ENCODE measurements around the gene LPCAT1.
"Not testable (repeated sequence)": the region's sequence is repeated elsewhere in the genome, so short reads cannot be mapped to it uniquely, and the experiment has no call there.

The LPCAT1 gene

DNA sequence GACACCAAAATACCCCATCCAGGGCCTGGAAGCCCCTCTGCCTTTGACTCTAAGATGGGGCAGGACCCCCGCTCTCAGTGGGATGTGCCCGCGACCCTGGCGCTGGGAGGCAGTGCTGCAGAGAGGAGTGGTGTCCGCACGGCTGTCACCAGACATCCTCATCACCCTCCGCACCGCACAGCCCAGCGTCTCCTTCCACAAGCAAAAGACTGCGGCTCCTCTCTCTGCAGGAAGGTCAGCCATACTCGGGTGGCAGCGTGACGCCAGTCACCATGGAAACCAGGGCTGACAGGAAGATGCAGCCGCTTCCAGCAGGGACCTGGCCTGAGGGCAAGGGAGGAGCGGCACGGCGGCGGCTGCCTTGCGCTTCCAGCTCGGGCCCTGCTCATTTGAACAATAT, 61.4 kb downstream of the LPCAT1 start:
- DNase-seq, result no peak

DNA sequence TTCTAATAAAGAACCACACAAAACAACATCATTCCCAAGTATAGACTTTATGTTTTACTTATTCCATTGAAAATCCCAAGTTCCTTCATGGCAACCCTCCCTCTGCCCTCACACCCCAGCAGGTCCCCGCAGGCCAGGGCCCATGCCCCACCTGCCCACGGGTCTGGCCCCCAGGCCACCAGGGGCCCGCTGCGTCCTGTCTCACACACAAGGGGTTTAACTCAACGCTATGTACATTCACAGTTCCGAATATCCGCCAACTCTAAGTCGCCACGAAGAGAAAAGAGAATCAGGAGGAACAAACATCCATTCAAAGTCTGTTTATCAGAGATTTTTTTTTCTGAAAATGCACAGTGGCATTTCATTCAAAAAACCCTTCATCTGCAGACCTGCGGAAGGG, 62.4 kb downstream of the LPCAT1 start:
- DNase-seq, result no peak

DNA sequence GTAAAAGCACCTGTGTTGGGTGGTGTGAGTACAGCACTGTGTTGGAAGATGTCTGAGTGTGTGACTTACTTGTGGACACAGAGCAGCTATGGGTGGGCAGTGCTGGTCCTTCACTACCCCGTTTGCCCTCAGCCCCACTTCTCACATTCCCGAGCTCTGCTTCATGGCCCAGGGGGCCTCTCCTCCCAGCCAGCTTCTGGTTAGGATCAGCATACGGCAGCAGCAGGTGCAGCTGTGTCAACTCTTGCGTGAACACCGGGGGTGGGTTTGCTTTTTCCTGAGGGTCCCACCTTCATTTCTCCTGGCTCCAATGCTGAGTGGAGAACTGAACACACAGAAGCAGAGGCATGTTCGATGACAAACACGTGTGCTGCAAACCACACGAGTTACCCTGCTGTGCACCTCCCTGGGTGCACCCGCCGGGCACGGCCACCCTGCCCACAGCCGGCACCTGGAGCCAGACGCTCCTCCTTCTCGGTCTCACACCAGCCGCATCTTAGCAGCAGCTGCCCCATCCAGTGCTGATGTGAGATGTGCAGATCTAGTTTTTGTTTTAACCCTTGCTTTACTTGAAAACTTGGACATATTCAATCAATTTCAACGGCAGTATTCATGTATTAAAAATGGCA, 63.6 kb downstream of the LPCAT1 start:
- DNase-seq, result no peak

DNA sequence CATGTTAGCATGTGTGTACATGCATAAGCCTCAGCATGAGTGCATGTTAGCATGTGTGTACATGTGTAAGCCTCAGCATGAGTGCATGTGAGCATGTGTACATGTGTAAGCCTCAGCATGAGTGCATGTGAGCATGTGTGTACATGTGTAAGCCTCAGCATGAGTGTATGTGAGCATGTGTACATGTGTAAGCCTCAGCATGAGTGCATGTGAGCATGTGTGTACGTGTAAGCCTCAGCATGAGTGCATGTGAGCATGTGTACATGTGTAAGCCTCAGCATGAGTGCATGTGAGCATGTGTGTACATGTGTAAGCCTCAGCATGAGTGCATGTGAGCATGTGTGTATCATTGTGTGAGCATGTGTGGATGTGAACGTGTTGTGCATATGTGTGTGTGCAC, 64.3 kb downstream of the LPCAT1 start:
- DNase-seq, result not testable (repeated sequence)

DNA sequence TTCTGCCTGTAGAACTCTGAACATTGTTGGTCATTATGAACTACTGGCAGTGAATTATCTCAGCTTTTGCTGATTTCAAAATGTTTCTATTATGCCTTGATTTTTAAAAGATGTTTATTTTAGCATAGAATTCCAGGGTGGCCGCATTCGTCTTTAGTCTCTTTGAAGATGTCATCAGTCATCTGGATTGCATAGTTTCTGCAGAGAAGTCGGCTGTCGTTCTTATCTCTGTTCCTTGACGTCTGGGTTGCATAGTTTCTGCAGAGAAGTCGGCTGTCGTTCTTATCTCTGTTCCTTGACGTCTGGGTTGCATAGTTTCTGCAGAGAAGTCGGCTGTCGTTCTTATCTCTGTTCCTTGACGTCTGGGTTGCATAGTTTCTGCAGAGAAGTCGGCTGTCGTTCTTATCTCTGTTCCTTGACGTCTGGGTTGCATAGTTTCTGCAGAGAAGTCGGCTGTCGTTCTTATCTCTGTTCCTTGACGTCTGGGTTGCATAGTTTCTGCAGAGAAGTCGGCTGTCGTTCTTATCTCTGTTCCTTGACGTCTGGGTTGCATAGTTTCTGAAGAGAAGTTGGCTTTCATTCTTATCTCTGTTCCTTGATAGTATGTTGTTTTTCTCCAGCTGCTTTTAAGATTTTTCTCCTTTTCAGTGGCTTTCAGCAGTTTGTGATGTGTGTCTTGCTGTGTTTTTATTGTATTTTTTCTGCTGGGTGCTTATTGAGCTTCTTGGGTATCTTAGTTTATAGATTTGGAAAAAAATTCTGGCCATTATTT, 67.5 kb downstream of the LPCAT1 start:
- not testable (repeated sequence) for DNase-seq

DNA sequence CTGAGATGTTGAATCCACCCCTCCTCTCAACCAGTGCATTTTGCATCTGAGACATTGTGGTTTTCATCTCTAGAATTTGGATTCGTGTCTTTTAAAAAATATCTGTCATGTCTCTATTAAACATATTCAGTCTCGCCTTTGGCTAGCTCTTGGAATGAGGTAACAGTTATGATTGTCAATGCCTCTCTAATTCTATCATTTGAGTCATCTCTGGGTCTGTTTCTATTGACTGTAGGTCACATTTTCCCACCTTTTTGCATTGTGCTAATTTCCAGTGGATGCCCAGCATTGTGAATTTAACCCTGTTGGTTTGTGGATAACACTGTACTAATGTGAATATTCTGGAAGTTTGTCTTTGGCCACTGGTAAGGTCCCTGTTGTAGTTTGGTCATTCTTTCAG, 70.1 kb downstream of the LPCAT1 start:
- no peak for DNase-seq

DNA sequence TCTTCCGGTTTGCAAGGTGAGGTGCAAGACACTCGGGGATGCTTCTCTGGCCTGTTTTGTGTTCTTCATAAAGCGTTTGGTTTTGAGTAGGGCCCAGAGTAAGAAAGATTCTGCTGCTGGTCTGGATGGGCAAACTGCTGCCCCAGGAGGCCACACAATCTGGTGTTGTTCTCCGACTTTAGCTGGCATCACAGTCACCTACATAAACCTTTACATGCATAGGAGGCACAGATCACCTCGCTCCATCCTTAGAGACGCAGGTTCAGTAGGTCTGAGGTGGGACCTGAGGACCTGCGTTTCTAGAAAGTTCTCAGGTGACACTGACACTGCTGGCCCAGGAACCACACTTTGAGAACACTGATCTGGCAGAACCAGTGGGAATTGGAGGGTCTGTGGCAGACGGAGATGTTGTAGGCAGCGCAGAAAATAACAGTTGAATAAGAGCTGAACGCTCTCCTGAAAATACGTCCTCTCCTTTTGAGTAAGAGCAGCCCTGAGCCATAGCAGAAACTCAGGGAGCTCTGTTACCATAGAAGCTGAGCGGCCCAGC, 74.6 kb downstream of the LPCAT1 start:
- DNase-seq, result no peak

DNA sequence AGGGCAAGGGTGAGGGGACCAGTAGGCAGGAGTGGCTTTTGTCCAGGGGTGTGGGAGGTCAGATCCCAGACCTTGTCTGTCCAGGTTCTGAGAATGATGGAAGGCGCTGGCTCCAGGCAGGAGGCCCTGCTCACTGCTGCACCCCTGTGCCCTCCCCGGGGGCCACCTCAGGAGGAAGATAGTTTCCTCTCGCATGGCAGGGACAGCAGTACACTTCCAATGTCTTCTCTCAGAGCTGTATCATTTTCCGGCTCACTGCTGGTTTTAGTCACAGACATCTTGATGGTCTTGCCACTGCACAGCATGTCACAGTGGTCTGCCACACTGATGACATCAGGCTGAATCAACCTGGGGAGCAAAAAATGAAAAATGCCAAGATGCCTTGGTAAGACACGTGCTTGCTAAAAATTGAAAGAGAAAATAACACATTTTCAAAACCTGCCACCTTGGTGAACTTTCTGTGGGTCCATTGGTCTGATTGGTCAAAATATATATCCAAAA, 75.2 kb downstream of the LPCAT1 start:
- DNase-seq, result no peak

DNA sequence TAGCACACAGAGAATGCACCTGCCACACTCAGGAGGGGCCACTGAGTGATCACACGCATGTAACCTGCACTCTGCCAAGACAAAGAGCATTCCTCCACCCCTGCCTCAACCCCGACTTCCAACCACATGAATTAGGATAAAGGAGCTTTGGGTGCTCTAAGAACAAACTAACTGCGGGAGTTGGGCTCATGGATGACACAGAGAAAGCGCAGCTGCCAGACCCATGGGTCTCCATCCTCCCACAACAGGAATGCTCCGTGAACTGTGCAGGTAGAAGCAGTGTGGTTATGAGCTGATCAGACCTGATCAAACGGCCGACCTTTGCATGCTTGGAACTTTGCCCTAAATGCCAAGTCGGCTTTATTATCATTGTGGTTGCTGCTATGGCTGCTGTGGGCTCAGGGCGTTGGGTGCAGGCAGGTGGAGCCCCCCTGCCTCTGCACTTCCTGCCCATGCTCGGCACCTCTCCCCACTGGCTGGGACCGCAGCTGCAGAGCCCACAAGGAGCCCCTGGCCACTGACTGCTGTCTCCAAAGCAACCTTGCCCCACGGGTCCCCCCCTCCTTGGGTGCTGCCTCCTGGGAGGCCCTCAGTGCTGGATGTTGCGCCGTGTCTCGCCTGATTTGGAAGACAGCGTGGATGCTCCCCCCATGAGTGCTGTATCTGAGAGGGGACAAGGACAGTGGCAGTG, 75.9 kb downstream of the LPCAT1 start:
- DNase-seq, result no peak

DNA sequence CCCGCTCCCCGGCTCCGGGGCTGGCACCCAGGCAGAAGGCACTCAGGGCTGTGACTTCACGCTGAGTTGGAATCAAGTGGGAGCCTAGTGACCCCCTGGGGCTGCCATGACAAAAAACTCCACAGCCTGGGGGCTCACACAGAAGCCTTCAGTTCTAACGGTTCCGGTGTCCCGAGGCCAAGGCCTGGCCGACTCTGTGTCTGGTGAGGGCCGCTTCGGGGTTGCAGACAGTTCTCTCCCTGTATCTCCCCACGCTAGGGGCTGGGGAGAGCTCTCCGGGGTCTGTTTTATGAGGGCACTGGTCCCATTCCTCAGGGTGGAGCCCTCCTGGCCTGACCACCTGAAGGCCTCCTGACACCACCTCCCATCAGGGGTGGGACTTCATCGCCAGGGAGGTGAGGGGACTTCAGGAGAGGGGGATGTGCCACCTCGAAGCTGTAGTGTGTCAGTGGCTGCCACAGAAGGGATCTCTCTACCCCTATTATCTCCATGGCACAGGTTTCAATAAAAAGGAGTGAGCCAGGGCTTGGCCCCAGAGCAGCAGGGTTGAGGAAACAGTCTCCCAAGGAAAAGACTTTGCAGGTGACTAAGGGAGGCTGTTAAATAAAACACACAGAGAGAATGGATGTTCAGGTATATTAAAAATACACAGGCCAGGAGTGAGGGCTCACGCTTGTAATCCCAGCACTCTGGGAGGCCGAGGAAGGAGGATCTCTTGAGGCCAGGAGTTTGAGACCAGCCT, 77.0 kb downstream of the LPCAT1 start:
- DNase-seq, result no peak

DNA sequence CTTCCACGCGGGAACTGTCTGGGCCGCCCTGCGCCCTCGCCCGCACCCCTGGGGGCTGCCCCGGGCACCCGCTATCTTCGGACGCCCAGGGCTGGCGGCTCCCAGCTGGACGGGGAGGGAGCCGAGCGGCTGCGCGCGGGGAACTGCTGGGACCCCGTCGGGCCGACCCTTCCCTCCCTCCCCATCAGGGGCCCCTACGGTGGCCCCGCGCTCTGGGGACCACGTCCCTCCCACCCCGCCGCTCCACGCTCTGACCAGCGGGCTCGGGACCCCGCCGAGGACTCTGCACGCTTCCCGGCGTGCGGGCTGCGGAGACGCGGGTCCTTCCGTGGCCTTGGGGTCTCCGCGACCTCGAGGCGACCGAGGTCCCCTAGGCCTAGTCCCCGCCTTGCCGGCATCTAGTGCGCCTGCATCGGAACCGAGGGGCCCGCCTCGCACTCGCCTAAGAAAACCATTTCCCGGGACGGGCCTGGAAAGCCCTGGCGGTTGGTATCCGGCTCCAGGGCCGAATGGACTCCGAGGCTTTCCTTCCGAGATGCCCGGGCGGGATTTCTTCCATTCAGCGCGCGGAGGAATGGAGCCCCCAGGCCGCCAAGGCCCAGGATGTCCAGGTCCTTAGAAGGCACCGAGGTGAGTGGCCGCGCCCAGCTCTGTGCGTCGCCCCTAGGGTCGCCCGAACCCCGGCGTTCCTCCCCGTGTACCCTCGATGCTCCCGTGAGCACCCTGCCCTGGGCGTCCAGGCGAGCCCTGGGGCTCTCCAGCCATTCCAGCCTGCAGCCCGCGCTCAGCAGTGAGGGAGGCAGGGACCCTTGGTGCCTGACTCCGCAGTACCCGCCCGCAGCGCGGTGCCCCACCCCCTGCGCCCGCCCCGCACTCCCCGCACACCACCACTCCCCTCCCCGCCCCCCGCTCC, 77.8 kb downstream of the LPCAT1 start:
- no peak for DNase-seq

DNA sequence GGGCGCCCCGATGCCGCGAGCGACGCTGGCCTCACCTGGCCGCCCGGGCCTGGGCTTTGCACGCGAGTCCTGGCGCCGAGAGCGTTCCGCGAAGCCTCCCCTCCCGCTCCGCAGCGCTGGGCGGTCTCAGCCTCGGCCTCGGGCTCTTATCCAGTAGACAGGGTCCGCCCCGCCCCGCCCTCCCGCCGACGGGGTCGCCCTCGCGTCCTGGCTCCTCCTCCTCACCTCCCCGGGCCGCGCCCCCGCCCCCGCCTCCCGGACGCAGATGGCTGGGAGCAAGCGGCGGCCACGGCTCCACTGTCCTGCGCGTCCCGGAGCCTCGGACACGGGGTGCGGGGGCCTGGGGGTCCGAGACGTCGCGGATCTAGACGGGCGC, 78.5 kb downstream of the LPCAT1 start, which contains the start of gene SLC6A3:
SLC6A3 (minus strand) TSS at position 128 of the 376 bp plus-strand sequence. CDS start 2,243 bp downstream, outside the sequence.
- no peak for DNase-seq

DNA sequence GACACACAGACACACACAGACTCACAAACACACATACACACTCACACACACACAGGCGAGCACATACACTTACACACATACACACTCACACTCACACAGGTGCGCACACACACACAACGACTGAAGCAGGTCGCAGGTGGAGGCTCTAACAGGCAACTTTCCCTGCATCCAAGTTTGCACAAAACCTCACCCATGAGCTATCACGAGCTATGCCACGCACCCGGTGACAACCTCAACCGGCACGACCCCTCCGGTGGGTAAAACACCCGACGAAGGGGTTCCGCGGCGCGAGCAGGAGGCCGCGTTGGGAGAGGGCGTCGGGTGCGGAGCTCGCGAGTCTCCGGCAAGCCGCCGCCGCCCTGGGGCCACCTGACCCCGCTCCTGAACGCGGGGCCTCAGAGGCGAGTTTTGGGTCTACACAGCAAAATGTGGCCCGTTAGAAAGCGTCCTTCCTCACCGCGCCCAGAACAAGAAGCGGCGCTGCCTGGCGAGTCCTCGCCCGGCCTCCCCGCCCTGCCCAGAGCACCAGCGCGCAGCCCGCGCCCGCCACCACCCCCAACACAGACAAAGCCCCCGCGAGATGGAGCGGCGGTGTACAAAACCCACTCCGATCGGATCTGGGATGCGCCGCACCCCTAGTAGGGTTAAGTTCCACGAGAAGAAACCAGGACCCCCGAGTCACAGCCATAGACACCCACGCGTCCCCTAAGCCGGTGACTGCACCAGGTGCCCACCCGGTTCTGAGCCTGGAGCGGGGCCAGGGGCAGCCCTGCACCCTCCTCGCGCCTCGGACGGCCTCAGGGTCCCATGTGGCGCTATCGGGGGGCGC, 79.2 kb downstream of the LPCAT1 start:
- no peak for DNase-seq

DNA sequence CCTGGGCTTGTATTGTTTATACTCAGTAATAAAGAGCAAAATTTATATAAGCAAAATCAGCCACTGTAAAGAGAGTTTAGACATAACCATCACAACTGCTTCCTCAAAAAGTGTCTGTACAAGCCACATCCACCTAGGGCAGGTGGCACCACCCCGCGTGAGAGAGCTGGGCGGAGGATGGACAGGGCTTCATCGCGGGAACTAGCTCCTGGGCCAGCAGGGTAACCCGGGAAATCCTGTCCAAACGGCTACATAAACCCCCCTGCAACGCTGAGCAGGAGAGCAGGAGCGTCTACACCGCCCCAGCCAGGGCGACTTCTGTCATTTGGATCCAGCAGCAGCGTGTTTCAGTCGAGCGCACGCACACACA, 79.8 kb downstream of the LPCAT1 start:
- no peak for DNase-seq

DNA sequence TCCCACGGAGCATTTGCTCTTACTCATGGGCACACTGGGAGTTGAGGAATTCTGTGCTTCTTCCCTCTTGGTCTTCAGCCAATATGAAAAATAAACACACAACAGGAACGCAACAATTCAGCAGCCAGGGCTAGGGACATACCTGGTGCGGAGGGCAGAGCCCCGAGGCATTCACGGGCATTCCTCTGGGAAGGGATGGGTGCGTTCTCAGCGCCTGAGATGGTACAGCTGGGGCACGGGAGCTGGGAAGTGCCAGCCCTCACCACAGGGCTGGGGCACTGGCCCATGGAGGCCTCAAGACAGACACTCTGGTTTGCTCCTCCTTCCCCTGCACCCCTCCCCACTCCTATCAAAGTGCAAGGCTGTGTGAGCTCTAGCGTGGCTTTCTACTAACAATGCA, 80.6 kb downstream of the LPCAT1 start:
- no peak for DNase-seq

DNA sequence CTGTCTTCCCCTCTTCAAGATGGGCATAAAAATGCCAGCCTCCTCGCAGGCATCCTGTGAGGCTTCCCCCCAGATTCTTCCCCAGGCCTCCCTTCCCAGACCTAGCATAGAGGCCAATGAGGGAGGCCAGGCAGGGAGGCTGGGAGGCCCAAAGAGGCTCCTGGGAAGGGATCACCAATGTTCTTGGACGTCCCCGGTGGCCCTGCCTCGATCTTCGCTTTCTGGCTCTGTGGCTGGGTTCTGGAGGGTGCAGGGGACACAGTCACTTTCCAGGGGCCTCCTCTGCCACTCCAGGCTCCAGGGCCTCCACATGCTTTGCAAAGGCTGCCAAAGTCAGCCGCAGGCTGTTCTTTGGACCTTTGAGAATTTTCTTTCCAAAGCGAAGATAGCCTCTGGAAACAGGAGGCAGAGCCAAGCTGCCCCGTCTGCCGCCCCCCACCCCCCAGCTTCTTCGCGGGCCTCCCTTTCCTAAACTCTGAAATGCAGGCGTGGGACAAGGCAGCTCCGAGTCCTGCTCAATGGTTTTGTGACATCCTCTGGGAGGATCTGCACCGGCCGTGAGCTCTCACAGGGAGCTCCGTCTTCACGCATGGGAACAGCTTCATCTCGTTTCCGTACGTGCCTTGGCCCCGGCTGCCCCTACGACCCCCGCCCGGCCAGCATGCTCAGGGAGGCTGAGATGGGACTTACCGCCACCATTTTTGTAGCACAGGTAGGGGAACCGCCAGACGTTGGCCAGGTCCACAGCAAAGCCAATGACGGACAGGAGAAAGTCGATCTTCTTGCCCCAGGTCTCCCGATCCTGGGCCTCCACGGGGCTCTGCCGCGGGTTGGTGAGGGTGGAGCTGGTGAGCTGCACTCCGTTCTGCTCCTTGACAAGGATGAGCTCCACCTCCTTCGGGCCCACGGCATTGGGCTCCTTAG, 81.3 kb downstream of the LPCAT1 start:
- no peak for DNase-seq

DNA sequence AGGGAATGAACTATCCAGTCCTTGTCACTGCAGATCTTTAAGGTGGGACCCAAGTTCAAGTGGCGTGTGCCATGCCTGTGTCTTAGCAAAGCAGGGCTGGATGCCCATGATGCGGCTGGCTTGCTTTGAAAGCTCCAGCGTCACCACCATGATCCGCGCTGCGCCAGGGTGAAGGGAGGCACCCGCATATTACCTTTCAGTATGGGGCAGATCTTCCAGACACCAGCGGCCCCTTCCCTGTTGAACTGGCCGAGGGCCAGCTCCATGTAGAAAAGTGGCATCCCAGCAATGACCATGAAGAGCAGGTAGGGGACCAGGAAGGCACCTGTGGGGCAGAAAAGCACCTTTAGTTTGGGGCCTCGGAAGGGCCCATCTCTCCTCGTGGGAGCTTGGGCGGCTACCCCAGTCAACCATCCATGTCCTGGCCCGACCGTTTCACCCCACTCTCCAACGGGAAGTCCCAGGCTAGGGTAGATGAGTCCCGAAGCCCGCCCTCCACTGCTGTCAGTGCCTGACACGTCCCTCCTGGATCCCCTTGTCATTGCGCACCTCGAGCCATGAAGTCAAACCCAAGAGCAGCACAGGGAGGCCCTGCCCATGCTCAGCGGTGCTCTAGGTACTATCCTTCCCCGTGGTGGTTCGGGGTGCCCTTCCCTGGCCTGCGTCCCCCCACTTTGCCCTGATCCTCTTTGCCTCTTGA, 82.4 kb downstream of the LPCAT1 start:
- no peak for DNase-seq

DNA sequence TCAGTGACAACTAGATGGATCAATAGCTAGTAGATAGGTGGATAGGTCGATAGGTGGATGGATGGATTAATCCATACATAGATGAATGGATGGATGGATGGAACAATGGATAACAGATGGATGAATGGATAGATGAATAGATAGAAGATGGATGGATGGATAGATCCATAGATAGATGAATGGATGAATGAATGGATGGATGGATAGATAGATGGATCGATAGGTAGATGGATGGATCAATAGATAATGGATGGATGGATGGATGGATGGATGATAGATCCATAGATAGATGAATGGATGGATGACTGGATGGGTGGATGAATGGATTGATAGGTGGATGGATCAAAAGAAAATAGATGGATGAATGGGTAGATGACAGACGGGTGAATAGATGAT, 83.7 kb downstream of the LPCAT1 start:
- DNase-seq, result no peak

Data from activated CD4-positive, alpha-beta T cell treated with anti-CD3 and anti-CD28 coated beads, Interleukin-2, amount 50 U/mL, for 4 hours (primary cell).